K562 (cell line): Measurements from ENCODE around the gene WTAP. TPM values are rescaled to one million over a fixed set of nuclear protein-coding genes. Genes with fewer than 3 reads are reported as not detected.
A peak's percentile ranks its signal among the peaks of the same experiment; 100 is the strongest.

Experiments
- NR3C1 ChIP-seq: sonication (generic); formaldehyde crosslinking; IDR thresholded peaks from 2 replicates; pipeline ENCODE4 v1.8.1; 2022; ENCODE audit warnings: missing genetic modification reagents
- PCBP1 ChIP-seq: fragments of 200-400 bp; formaldehyde crosslinking; IDR thresholded peaks from 2 replicates; pipeline ENCODE4 v1.6.1; 2018; ENCODE audit warnings: mild to moderate bottlenecking, low read depth, low read length; ENCODE audit not compliant: poor library complexity, severe bottlenecking
- SMARCE1 ChIP-seq: fragments of 450-650 bp; IDR thresholded peaks from 2 replicates; pipeline ENCODE4 v1.7.1; 2016; ENCODE audit warnings: mild to moderate bottlenecking
- SRSF1 ChIP-seq: fragments of 200-400 bp; formaldehyde crosslinking; IDR thresholded peaks from 2 replicates; pipeline ENCODE4 v1.6.1; 2017; ENCODE audit warnings: mild to moderate bottlenecking, low read depth, low read length, moderate library complexity
- ZC3H4 ChIP-seq: sonication (generic); formaldehyde crosslinking; IDR thresholded peaks from 2 replicates; pipeline ENCODE4 v1.9.0; 2021; ENCODE audit warnings: missing genetic modification reagents, borderline replicate concordance
- ZNF592 ChIP-seq: fragments of 450-650 bp; IDR thresholded peaks from 2 replicates; pipeline ENCODE4 v1.6.1; 2017; ENCODE audit warnings: antibody characterized with exemption, mild to moderate bottlenecking
- ZNF830 ChIP-seq: fragments of 250-450 bp; sonication (Bioruptor Pico); IDR thresholded peaks from 2 replicates; pipeline ENCODE4 v1.5.0; 2021; ENCODE audit warnings: mild to moderate bottlenecking
- polyA plus RNA-seq, 8 experiments: library from polyadenylated mRNA; depleted of rRNA in 4 of 8; stranded (reverse) in 5 of 8; unstranded in 3 of 8; fragments of >200 nt; fragmentation: Nextera tagmentation in 2 of 8; fragmentation: Illumina TruSeq in 1 of 8; extraction: Ambion mirVana in 2 of 8; extraction: Trizol in 1 of 8; gene quantifications; 2 replicates each; pipeline versions ENCODE4 v1.2.1 to v1.2.3, GENCODE V29; 2011 to 2014; ENCODE audit warnings: inconsistent platforms in 1 of 8, missing spikeins in 1 of 8
- total RNA-seq, 7 experiments: library from RNA; depleted of rRNA in 6 of 7; stranded (reverse); fragments of >200 nt in 6 of 7; fragmentation: Illumina TruSeq in 2 of 7; extraction: Trizol in 2 of 7; gene quantifications; 2 replicates each; pipeline versions ENCODE4 v1.2.1 to v1.2.3, GENCODE V29; 2011 to 2021; ENCODE audit warnings: low replicate concordance in 1 of 7
- TF ChIP-seq, protein P1 (sequence below), 2 experiments: fragments of 450-650 bp; formaldehyde crosslinking in 1 of 2; IDR thresholded peaks; 2 replicates each; pipeline versions ENCODE4 v1.4.0 to v1.6.1; 2014 to 2020; ENCODE audit warnings: mild to moderate bottlenecking in 2 of 2, borderline replicate concordance in 1 of 2, low read depth in 1 of 2
- TF ChIP-seq, protein P2 (sequence below): fragments of 450-650 bp; IDR thresholded peaks from 2 replicates; pipeline ENCODE4 v1.6.1; 2016; ENCODE audit warnings: borderline replicate concordance
- TF ChIP-seq, protein P3 (sequence below), 3 experiments: IDR thresholded peaks in 2 of 3; conservative IDR thresholded peaks in 1 of 3; 2 replicates each; pipeline ENCODE4 v1.5.1; 2011 to 2012; ENCODE audit warnings: low read length in 3 of 3, mild to moderate bottlenecking in 3 of 3, control low read depth in 2 of 3, improper control_type of control experiment in 1 of 3, inconsistent platforms in 1 of 3, low read depth in 1 of 3, mixed read lengths in 1 of 3, moderate library complexity in 1 of 3; ENCODE audit not compliant: insufficient read depth in 2 of 3

WTAP gene
- total and polyA plus RNA-seq, 9 of the 15 experiments (the other 6 are each of a cell fraction or from before 2014, with no cell fraction given): 52.4 to 156 (median 110) TPM

GRCh38 chr6:159788753-159789376, 61.6 kb downstream of the WTAP start (continued):
- TF ChIP-seq ZNF592 (peak; percentile 36; the same call in 1 of the 2 replicates), ZC3H4 (CRISPR knock-in tag) (peak; percentile 60; the same call in 1 of the 2 replicates), NR3C1 (CRISPR knock-in tag) (peak; percentile 47), ZNF830 (CRISPR knock-in tag) (no peak), SMARCE1 (no peak), PCBP1 (no peak), SRSF1 (no peak)
- TF ChIP-seq, protein P1, sequence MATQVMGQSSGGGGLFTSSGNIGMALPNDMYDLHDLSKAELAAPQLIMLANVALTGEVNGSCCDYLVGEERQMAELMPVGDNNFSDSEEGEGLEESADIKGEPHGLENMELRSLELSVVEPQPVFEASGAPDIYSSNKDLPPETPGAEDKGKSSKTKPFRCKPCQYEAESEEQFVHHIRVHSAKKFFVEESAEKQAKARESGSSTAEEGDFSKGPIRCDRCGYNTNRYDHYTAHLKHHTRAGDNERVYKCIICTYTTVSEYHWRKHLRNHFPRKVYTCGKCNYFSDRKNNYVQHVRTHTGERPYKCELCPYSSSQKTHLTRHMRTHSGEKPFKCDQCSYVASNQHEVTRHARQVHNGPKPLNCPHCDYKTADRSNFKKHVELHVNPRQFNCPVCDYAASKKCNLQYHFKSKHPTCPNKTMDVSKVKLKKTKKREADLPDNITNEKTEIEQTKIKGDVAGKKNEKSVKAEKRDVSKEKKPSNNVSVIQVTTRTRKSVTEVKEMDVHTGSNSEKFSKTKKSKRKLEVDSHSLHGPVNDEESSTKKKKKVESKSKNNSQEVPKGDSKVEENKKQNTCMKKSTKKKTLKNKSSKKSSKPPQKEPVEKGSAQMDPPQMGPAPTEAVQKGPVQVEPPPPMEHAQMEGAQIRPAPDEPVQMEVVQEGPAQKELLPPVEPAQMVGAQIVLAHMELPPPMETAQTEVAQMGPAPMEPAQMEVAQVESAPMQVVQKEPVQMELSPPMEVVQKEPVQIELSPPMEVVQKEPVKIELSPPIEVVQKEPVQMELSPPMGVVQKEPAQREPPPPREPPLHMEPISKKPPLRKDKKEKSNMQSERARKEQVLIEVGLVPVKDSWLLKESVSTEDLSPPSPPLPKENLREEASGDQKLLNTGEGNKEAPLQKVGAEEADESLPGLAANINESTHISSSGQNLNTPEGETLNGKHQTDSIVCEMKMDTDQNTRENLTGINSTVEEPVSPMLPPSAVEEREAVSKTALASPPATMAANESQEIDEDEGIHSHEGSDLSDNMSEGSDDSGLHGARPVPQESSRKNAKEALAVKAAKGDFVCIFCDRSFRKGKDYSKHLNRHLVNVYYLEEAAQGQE (IDR thresholded peaks at IDR 0.05; ENCODE audit: borderline replicate concordance): no peak
- TF ChIP-seq, protein P1 (CRISPR knock-in tag; IDR thresholded peaks at IDR 0.05; ENCODE audit: low read depth): peak; percentile 57; the same call in 1 of the 2 replicates
- TF ChIP-seq, protein P2, sequence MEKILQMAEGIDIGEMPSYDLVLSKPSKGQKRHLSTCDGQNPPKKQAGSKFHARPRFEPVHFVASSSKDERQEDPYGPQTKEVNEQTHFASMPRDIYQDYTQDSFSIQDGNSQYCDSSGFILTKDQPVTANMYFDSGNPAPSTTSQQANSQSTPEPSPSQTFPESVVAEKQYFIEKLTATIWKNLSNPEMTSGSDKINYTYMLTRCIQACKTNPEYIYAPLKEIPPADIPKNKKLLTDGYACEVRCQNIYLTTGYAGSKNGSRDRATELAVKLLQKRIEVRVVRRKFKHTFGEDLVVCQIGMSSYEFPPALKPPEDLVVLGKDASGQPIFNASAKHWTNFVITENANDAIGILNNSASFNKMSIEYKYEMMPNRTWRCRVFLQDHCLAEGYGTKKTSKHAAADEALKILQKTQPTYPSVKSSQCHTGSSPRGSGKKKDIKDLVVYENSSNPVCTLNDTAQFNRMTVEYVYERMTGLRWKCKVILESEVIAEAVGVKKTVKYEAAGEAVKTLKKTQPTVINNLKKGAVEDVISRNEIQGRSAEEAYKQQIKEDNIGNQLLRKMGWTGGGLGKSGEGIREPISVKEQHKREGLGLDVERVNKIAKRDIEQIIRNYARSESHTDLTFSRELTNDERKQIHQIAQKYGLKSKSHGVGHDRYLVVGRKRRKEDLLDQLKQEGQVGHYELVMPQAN: no peak; the same call in 1 of the 2 replicates
- TF ChIP-seq, protein P3, sequence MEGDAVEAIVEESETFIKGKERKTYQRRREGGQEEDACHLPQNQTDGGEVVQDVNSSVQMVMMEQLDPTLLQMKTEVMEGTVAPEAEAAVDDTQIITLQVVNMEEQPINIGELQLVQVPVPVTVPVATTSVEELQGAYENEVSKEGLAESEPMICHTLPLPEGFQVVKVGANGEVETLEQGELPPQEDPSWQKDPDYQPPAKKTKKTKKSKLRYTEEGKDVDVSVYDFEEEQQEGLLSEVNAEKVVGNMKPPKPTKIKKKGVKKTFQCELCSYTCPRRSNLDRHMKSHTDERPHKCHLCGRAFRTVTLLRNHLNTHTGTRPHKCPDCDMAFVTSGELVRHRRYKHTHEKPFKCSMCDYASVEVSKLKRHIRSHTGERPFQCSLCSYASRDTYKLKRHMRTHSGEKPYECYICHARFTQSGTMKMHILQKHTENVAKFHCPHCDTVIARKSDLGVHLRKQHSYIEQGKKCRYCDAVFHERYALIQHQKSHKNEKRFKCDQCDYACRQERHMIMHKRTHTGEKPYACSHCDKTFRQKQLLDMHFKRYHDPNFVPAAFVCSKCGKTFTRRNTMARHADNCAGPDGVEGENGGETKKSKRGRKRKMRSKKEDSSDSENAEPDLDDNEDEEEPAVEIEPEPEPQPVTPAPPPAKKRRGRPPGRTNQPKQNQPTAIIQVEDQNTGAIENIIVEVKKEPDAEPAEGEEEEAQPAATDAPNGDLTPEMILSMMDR (IDR thresholded peaks at IDR 0.05 in 2 of 3, conservative IDR thresholded peaks at IDR 0.05 in 1 of 3; ENCODE audit: insufficient read depth in 2 of 3, low read depth in 1 of 3, low read length in 3 of 3): no peak
